PFSK-1 (cell line): Measurements from ENCODE around the gene HRH3.

Source experiments
- FOXP2 ChIP-seq: optimal IDR thresholded peaks from 2 replicates; pipeline ENCODE3; 2011; ENCODE audit warnings: borderline replicate concordance, control low read depth, inconsistent platforms; ENCODE audit not compliant: insufficient read depth; ENCODE audit errors: extremely low read length, extremely low read depth
- POLR2AphosphoS5 ChIP-seq: IDR thresholded peaks from 2 replicates; pipeline ENCODE4 v1.6.1; 2012; ENCODE audit warnings: low read depth, mild to moderate bottlenecking, control low read depth, low read length, moderate library complexity
- REST ChIP-seq, 2 experiments: IDR thresholded peaks; 2 replicates each; pipeline versions ENCODE4 v1.6.1 to v1.8.0; 2011 to 2012; ENCODE audit warnings: low read depth in 2 of 2, low read length in 2 of 2, control low read depth in 1 of 2, inconsistent platforms in 1 of 2, mild to moderate bottlenecking in 1 of 2, moderate library complexity in 1 of 2; ENCODE audit not compliant: insufficient read depth in 1 of 2
- SIN3A ChIP-seq: IDR thresholded peaks from 2 replicates; pipeline ENCODE4 v1.6.1; 2012; ENCODE audit warnings: mild to moderate bottlenecking, low read length, moderate library complexity, borderline replicate concordance; ENCODE audit not compliant: insufficient read depth
- TAF1 ChIP-seq: IDR thresholded peaks from 2 replicates; pipeline ENCODE4 v1.6.1; 2012; ENCODE audit warnings: low read length, control low read depth, borderline replicate concordance; ENCODE audit not compliant: insufficient read depth

HRH3 gene

GRCh38 chr20:62200491-62201172 is 19.4 kb downstream of the HRH3 start:
- no peak for TF ChIP-seq REST (IDR thresholded peaks at IDR 0.05; ENCODE audit: insufficient read depth in 1 of 2, low read depth in 2 of 2, low read length in 2 of 2)
- TF ChIP-seq FOXP2, result no peak
- no peak for TF ChIP-seq TAF1
- no peak for TF ChIP-seq SIN3A
- no peak for TF ChIP-seq POLR2AphosphoS5

- TF ChIP-seq FOXP2 (no peak), SIN3A (no peak), TAF1 (no peak), POLR2AphosphoS5 (no peak), REST (IDR thresholded peaks at IDR 0.05; ENCODE audit: insufficient read depth in 1 of 2, low read depth in 2 of 2, low read length in 2 of 2) (no peak)
Observed at GRCh38 chr20:62198931-62199330, 21.1 kb downstream of the HRH3 start.

- TF ChIP-seq REST (IDR thresholded peaks at IDR 0.05; ENCODE audit: insufficient read depth in 1 of 2, low read depth in 2 of 2, low read length in 2 of 2) (no peak), POLR2AphosphoS5 (no peak), TAF1 (no peak), SIN3A (no peak), FOXP2 (no peak)
Observed at GRCh38 chr20:62198496-62198895, 21.6 kb downstream of the HRH3 start.

- TF ChIP-seq REST (IDR thresholded peaks at IDR 0.05; ENCODE audit: insufficient read depth in 1 of 2, low read depth in 2 of 2, low read length in 2 of 2) (no peak), SIN3A (no peak), FOXP2 (no peak), TAF1 (no peak), POLR2AphosphoS5 (no peak)
Observed at GRCh38 chr20:62197801-62198200, 22.3 kb downstream of the HRH3 start.

GRCh38 chr20:62197311-62197710 is 22.8 kb downstream of the HRH3 start:
- TF ChIP-seq REST (IDR thresholded peaks at IDR 0.05; ENCODE audit: insufficient read depth in 1 of 2, low read depth in 2 of 2, low read length in 2 of 2) (no peak), FOXP2 (no peak), POLR2AphosphoS5 (no peak), SIN3A (no peak), TAF1 (no peak)
